GM12892 (cell line): ENCODE results near the gene FBXW2.

Experiments used
- POLR2A ChIP-seq: IDR thresholded peaks from 2 replicates; pipeline ENCODE4 v1.6.1; 2011; ENCODE audit warnings: low read depth, low read length, control low read depth
- POLR2AphosphoS5 ChIP-seq: IDR thresholded peaks from 2 replicates; pipeline ENCODE4 v1.6.1; 2011; ENCODE audit warnings: low read depth, low read length, control low read depth

- TF ChIP-seq POLR2AphosphoS5 (no peak), POLR2A (no peak)
These were observed 45.9 kb upstream of the FBXW2 start for GRCh38 chr9:120839146-120839545.
